ENCODE data around the gene FBXL7. TPM values are rescaled to one million over a fixed set of nuclear protein-coding genes. Genes with fewer than 3 reads are reported as not detected.

Gene FBXL7
- total and polyA plus RNA-seq, 2 experiments from 2014 or later: 3.2 to 7.5 TPM

GRCh38 chr5:15646371-15646770 lies 146.4 kb downstream of the FBXL7 start:
- peaks cover 52% of the 10 kb centered on the region for H3K79me2 ChIP-seq (ENCODE audit: insufficient read depth)
- TF ChIP-seq EZH2phosphoT487 (IDR thresholded peaks at IDR 0.05; ENCODE audit: insufficient read depth, low read depth): no peak
- no peak for TF ChIP-seq EZH2 (IDR thresholded peaks at IDR 0.05; ENCODE audit: insufficient read depth, poor library complexity, severe bottlenecking)
- H3K4me2 ChIP-seq (ENCODE audit: unreplicated experiment): peak overlapping the region; percentile 60
- H3K27ac ChIP-seq: peak overlapping the region; percentile 73
- H3K9me3 ChIP-seq (ENCODE audit: low read depth): no peaks in the 10 kb centered on the region
- H3K9ac ChIP-seq: no peak overlapping the region
- H4K20me1 ChIP-seq (ENCODE audit: insufficient read depth): no peaks in the 10 kb centered on the region
- no peak overlapping the region for H2AFZ ChIP-seq
- no peak overlapping the region for H3K4me3 ChIP-seq
- in situ Hi-C loops (cut with MboI): no loop called here
- DNase-seq: peak; percentile 63
- H3F3A ChIP-seq (ENCODE audit: insufficient read depth): peaks cover 24% of the 10 kb centered on the region
- H3K9me2 ChIP-seq (ENCODE audit: insufficient read depth): no peaks in the 10 kb centered on the region
- WGBS, 2 experiments (ENCODE audit: low coverage in 1 of 2, low lambda C conversion rate in 2 of 2, missing lambda C conversion rate in 2 of 2): 4% methylated on average over 4 of the region's 4 CpGs
- no peaks in the 10 kb centered on the region for H3K36me3 ChIP-seq (ENCODE audit: low read depth)
- H3K4me1 ChIP-seq (ENCODE audit: insufficient read depth): peaks cover 32% of the 10 kb centered on the region
- H3K27me3 ChIP-seq (replicated peaks; ENCODE audit: insufficient read depth): no peaks in the 10 kb centered on the region

- H2AFZ ChIP-seq: no peak overlapping the region
- in situ Hi-C loops (cut with MboI): no loop called here
- 90 to 94% methylated on average over 4 of the region's 4 CpGs for WGBS, 2 experiments (ENCODE audit: low coverage in 1 of 2, low lambda C conversion rate in 2 of 2, missing lambda C conversion rate in 2 of 2)
- no peaks in the 10 kb centered on the region for H3K9me2 ChIP-seq (ENCODE audit: insufficient read depth)
- H3K9me3 ChIP-seq (ENCODE audit: low read depth): no peaks in the 10 kb centered on the region
- no peaks in the 10 kb centered on the region for H4K20me1 ChIP-seq (ENCODE audit: insufficient read depth)
- H3K36me3 ChIP-seq (ENCODE audit: low read depth): no peaks in the 10 kb centered on the region
- peaks cover 53% of the 10 kb centered on the region for H3K79me2 ChIP-seq (ENCODE audit: insufficient read depth)
- no peak overlapping the region for H3K4me2 ChIP-seq (ENCODE audit: unreplicated experiment)
- no peak for DNase-seq
- TF ChIP-seq EZH2 (IDR thresholded peaks at IDR 0.05; ENCODE audit: insufficient read depth, poor library complexity, severe bottlenecking) (no peak), EZH2phosphoT487 (IDR thresholded peaks at IDR 0.05; ENCODE audit: insufficient read depth, low read depth) (no peak)
- no peaks in the 10 kb centered on the region for H3K27me3 ChIP-seq (replicated peaks; ENCODE audit: insufficient read depth)
- no peak overlapping the region for H3K4me3 ChIP-seq
- H3F3A ChIP-seq (ENCODE audit: insufficient read depth): peaks cover 24% of the 10 kb centered on the region
- no peak overlapping the region for H3K9ac ChIP-seq
- H3K27ac ChIP-seq: no peak overlapping the region
- H3K4me1 ChIP-seq (ENCODE audit: insufficient read depth): peaks cover 32% of the 10 kb centered on the region
Measured at GRCh38 chr5:15647251-15647650, 147.3 kb downstream of the FBXL7 start.

- in situ Hi-C loops (cut with MboI): no loop called here
Measured at GRCh38 chr5:15650266-15650665, 150.3 kb downstream of the FBXL7 start.

DNA sequence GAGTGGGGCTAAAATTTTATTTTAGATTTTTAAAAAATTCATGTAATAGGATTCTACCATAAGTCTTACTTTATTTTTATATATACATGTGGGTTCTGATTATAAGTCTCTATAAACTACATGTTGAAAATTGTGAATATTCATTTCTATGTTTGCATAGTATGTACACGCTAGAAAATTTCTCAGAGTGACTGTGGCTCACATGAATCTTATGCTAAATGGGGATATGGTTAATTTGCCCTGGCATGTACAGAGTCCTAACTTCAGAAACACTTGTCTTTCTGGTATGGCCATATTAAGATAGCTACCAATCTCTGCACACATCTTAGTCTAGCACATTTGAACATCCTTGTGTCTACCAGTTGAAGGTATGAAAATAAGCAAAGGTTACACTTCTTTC lies 154.8 kb downstream of the FBXL7 start:
- Histone ChIP-seq H3K4me3 (no peak overlapping the region), H4K20me1 (ENCODE audit: insufficient read depth) (no peaks in the 10 kb centered on the region), H3K9ac (no peak overlapping the region), H3K27ac (no peak overlapping the region), H3K9me2 (ENCODE audit: insufficient read depth) (no peaks in the 10 kb centered on the region), H3K9me3 (ENCODE audit: low read depth) (no peaks in the 10 kb centered on the region), H3K4me1 (ENCODE audit: insufficient read depth) (no peaks in the 10 kb centered on the region), H3K27me3 (replicated peaks; ENCODE audit: insufficient read depth) (no peaks in the 10 kb centered on the region), H3K79me2 (ENCODE audit: insufficient read depth) (peaks cover 42% of the 10 kb centered on the region), H2AFZ (no peak overlapping the region), H3K4me2 (ENCODE audit: unreplicated experiment) (no peak overlapping the region), H3F3A (ENCODE audit: insufficient read depth) (no peaks in the 10 kb centered on the region), H3K36me3 (ENCODE audit: low read depth) (no peaks in the 10 kb centered on the region)
- no peak for DNase-seq
- in situ Hi-C loops (cut with MboI): no loop called here
- TF ChIP-seq EZH2phosphoT487 (IDR thresholded peaks at IDR 0.05; ENCODE audit: insufficient read depth, low read depth) (no peak), EZH2 (IDR thresholded peaks at IDR 0.05; ENCODE audit: insufficient read depth, poor library complexity, severe bottlenecking) (no peak)
- 50 to 55% methylated on average over 1 of the region's 1 CpG for WGBS, 2 experiments (ENCODE audit: low coverage in 1 of 2, low lambda C conversion rate in 2 of 2, missing lambda C conversion rate in 2 of 2)

More at GRCh38 chr5:15650266-15650665, 150.3 kb downstream of the FBXL7 start:
- TF ChIP-seq EZH2phosphoT487 (IDR thresholded peaks at IDR 0.05; ENCODE audit: insufficient read depth, low read depth) (no peak), EZH2 (IDR thresholded peaks at IDR 0.05; ENCODE audit: insufficient read depth, poor library complexity, severe bottlenecking) (no peak)
- Histone ChIP-seq H3K9me2 (ENCODE audit: insufficient read depth) (no peaks in the 10 kb centered on the region), H3K27me3 (replicated peaks; ENCODE audit: insufficient read depth) (no peaks in the 10 kb centered on the region), H3K9ac (no peak overlapping the region), H3K4me2 (ENCODE audit: unreplicated experiment) (no peak overlapping the region), H3K79me2 (ENCODE audit: insufficient read depth) (peaks cover 45% of the 10 kb centered on the region), H4K20me1 (ENCODE audit: insufficient read depth) (no peaks in the 10 kb centered on the region), H3K27ac (no peak overlapping the region), H2AFZ (no peak overlapping the region), H3K4me3 (no peak overlapping the region), H3K36me3 (ENCODE audit: low read depth) (no peaks in the 10 kb centered on the region), H3K4me1 (ENCODE audit: insufficient read depth) (peaks cover 14% of the 10 kb centered on the region), H3F3A (ENCODE audit: insufficient read depth) (peaks cover 16% of the 10 kb centered on the region), H3K9me3 (ENCODE audit: low read depth) (no peaks in the 10 kb centered on the region)
- WGBS, 2 experiments (ENCODE audit: low coverage in 1 of 2, low lambda C conversion rate in 2 of 2, missing lambda C conversion rate in 2 of 2): 39 to 44% methylated on average over 2 of the region's 2 CpGs
- DNase-seq: peak; percentile 40

- H2AFZ ChIP-seq: no peak overlapping the region
- in situ Hi-C loops (cut with MboI): no loop called here
- TF ChIP-seq EZH2 (IDR thresholded peaks at IDR 0.05; ENCODE audit: insufficient read depth, poor library complexity, severe bottlenecking): no peak
- TF ChIP-seq EZH2phosphoT487 (IDR thresholded peaks at IDR 0.05; ENCODE audit: insufficient read depth, low read depth): no peak
- no peaks in the 10 kb centered on the region for H3F3A ChIP-seq (ENCODE audit: insufficient read depth)
- no peak overlapping the region for H3K4me3 ChIP-seq
- 97% methylated on average over 4 of the region's 4 CpGs for WGBS, 2 experiments (ENCODE audit: low coverage in 1 of 2, low lambda C conversion rate in 2 of 2, missing lambda C conversion rate in 2 of 2)
- H3K27ac ChIP-seq: no peak overlapping the region
- no peak overlapping the region for H3K4me2 ChIP-seq (ENCODE audit: unreplicated experiment)
- H3K79me2 ChIP-seq (ENCODE audit: insufficient read depth): peaks cover 42% of the 10 kb centered on the region
- H3K9ac ChIP-seq: no peak overlapping the region
- no peaks in the 10 kb centered on the region for H3K4me1 ChIP-seq (ENCODE audit: insufficient read depth)
- no peak for DNase-seq
- H3K9me3 ChIP-seq (ENCODE audit: low read depth): no peaks in the 10 kb centered on the region
- H3K36me3 ChIP-seq (ENCODE audit: low read depth): no peaks in the 10 kb centered on the region
- H4K20me1 ChIP-seq (ENCODE audit: insufficient read depth): no peaks in the 10 kb centered on the region
- H3K9me2 ChIP-seq (ENCODE audit: insufficient read depth): no peaks in the 10 kb centered on the region
- no peaks in the 10 kb centered on the region for H3K27me3 ChIP-seq (replicated peaks; ENCODE audit: insufficient read depth)
Measured at GRCh38 chr5:15655683-15656082, 155.7 kb downstream of the FBXL7 start.

All from GM23248 (cell line).